Activated CD8-positive, alpha-beta memory T cell treated with anti-CD3 and anti-CD28 coated beads for 48 hours (primary cell): ENCODE results near the gene FOXL1.
"Not testable (repeated sequence)": the region's sequence is repeated elsewhere in the genome, so short reads cannot be mapped to it uniquely, and the experiment has no call there.

Experiments
- DNase-seq, 3 experiments: peaks; one replicate each; pipeline ENCODE4 v3.0.0-alpha.2; 2020; ENCODE audit warnings: low read depth in 2 of 3, low spot score in 2 of 3

Gene FOXL1

DNA sequence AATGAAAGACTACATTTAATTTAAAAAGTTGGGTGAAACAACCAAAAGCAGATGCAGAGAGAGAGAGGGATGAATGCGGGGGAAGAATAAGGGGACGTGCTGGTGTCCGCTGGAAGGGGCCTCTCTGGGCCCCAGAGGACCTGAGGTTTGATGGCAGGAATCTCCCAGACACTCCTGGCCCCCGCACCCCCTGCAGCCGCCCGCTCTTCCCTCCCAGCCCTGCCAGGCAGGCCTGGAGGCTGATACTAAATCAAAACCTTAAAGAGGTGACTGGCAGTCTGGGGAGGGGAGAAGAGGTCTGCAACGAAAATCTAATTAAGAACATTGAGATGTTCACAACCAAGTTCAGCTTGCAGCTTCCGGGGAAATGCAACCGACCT, 2.4 kb downstream of the FOXL1 start:
- no peak for DNase-seq

DNA sequence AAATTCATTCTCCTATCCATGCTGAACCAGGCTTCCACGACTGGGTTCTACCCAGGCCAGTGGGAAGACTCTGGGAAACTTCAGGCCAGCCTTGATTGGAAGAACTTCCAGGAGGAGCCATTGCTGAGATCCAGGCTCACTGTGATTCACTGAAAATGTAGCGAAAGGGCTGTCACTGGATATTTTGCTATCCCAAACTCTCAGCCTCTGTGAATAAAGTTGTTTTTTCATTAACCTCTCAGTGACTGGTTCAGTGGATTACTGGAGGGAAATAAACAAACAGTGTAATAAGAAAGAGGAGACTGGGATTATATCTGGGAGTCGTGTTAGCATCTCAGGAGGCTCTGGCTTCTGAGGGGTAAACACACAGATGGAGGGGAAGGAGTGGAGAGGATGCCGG, 3.1 kb downstream of the FOXL1 start:
- no peak for DNase-seq

DNA sequence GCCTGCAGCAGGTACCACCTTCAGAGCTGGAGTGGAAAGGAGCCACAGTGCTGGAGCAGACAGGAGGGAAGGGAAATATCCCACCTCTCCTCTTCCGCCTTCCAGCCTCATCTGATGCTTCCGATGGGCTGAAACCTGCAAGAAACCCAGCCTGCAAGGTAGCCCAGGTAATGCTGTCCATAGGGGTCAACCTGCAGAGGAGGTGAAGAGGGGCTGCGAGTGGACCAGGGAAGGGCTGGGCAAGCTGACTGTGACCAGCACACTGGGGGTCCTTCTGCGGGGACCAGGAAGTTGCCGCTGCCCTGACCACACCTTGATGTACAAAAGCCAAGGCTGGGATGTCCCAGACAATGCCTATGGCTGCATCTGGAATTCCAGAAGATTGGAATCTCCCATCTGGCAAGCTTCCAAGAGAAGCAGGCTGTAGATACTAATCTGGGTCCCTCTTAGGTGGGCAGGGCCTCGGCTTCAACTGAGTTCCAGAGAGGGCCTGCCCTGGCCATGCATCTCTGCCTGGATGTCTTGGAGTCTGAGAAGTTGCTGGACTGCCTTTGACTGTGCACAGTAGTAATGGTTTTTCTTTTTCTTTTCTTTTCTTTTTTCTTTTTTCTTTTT, 5.8 kb downstream of the FOXL1 start:
- no peak for DNase-seq

DNA sequence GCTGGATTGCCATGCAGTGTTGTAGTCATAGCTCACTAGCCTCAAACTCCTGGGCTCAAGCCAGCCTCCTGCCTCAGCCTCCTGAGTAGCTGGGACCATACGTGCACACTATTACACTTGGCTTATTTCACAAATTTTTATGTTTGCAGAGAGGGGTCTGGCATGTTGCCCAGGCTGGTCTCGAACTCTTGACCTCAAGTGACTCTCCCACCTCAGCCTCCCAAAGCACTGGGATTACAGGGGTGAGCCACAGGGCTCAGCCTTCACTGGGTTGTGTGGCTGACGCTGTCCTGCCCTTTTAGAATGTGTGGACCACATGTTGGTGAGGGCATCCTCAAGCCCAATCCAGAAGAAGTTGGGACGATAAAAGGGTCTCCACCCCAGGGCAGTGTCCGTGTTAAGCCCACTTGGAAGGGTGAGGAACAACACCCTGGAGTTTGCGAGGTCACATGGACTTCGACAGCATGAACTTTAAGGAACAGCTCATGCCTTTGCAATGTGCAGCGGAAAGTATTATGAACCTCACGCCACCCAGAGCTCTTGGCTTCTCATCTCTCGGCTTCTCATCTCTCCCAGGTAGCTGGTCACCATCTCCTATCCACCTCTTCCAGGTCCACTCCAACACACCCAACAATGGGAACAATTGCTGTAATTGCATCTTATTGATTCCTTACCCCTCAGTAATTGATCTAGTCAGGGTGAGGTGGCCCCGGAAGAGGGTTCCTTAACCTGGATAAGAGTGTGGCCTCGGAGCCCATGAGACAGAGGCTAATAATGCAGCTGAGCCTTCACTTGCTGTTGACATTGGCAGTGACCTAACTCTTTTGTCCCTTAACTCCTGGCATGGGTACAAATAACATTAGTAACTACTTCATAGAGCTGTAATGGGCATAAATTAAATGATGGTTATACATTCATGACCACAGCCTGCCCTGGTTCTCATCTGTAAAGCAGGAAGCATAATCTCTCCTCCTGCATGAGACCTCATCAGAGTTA, 6.7 kb downstream of the FOXL1 start:
- DNase-seq = no peak

DNA sequence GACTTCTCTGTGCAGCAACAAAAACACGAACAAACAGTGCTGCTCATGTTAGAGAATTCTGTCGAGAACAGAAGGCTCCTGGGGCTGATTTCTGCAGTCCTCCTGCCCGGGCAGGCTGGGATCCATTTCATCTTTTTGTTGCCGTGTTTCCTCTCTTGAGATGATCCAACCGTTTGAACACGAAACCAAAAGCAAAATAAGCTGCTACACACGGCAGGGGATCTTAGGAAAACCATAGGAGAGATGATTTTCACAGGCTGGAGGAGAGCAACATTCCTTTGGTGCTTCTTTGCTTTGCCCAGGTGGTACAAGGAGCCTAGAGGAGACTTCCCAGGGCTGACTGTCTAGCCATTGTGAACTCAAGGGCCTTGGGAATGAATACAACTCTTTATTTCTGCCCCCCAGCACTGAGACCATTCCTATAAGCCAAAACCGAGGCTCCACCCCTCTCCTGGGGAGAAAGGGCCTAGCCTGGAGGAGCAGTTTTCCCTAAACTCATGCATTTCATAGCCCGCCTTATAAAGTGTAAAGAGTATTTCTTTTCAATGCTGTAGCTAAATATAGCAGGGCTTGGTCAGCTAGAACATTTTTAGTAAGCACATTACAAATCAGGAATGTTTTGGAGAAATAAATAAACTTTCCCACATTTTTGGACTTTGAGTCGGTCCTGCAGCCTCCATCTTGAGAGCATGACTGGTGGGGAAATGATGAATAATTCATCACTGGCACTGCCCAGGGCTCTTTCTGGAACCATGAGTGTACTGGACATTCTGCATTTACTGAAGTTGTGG, 7.7 kb downstream of the FOXL1 start:
- no peak for DNase-seq

DNA sequence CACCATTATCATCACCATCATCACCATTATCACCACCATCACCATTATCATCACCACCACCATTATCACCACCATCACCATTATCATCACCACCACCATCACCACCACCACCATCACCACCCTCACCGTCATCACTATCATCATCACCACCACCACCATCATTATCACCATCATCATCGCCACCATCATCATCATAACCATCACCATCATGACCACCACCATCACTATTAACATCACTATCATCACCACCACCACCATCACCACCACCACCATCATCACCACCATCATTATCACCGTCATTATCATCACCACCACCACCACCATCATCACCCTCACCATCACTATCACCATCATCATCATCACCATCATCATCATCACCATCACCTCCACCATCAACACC, 9.1 kb downstream of the FOXL1 start:
- no peak for DNase-seq

DNA sequence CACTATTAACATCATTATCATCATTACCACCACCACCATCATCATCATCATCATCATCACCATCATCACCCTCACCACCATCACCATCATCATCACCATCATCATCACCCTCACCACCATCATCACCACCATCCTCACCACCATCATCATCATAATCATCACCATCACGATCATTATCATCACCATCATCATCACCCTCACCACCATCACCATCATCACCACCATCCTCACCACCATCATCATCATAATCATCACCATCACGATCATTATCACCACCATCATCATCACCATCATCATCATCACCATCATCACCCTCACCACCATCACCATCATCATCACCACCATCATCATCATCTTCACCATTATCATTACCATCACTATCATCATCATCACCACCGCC, 9.6 kb downstream of the FOXL1 start:
- DNase-seq = not testable (repeated sequence)

DNA sequence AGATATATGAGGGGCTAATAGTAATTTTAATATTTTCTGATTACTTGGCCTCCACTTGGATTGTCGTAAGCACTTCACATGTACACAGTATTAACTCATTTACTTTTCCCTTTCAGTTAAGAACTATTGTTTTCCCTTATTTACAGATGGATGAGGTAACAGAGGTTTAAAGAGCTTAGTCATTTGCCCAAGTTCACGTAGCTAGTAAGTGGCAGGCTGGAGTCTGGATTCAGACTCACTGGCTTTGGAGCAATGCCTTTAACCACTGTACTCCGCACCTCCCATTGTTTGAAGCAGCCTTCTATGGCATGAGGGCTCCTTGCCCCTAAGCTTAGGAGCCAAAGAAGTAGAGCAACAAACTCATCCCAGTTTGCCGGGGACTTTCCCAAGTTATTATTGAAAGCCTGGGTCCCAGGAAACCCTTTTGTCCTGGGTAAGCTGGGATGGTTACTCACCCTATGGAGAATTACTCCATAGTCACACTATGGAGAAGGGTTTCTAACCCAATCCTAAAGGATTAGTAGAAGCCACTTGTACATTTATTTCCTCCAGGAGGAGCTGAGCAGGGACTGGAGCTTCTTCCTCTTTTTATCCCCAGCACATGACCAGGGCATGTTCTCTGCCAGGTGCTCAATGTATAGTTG, 12.3 kb downstream of the FOXL1 start:
- DNase-seq = no peak

DNA sequence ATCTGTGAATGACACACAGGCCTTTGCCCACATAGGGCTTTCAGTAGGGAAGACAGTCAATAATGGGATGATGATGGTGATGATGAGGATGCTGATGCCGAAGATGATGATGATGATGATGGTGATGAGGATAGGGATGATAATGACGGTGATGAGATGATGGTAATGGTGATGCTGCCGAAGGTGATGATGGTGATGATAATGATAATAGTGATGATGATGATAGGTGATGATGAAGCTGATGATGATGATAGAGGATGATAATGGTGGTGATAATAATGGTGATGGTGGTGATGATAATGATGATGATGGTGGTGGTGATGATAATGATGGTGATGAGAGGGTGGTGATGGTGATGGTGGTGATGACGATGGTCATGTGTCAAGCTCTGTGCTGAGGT, 12.9 kb downstream of the FOXL1 start:
- no peak for DNase-seq

DNA sequence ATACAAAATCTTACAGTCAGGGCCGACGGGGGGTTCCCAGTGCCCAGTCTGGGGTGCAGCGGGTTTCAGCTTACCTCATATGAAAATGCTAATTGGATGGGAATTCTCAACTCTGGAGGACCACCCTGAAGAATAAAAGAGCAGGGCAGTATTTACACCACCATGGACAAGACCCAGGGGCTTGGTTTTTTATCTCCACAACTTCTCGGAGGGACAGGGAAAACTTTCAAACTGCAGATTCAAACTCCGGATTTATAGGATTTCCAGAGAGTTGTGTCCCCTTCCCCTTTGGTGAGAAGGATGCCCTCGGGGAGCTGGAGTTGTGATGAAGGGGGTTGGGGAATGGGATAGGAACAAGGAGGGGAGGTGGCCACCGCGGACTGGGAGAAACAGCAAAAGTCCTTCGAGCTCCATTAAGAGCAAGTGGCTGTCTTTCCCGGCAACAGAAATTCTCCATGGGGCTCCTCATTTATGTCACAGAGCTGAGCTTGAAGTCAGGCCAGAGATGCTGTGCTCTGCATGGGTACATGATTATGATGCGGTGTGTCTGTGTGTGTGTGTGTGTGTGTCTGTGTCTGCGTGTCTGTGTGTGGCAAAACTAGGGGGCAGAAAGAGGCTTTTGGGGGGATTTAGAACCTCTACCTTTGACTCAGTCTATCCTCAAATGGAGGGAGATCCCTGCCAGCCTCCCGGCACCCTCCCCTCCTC, 15.7 kb downstream of the FOXL1 start:
- DNase-seq = no peak

DNA sequence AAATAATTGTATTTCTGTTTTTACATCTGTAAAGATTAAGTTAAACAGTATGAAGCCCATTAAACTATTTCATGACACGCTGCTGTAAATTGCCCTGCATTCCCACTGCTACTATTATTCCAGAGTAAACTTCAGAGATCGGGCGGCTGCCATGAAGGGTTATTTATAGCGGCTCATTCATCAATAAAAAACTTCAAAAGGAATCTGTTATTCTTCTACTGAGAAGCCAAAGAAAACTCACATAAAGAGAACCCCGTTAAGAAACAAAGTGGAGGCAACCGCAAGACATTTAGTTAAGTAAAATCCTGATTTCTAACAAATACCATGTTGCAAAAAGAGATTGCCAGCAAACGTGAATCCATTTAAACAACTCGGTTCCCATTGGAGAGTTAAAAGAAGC, 16.4 kb downstream of the FOXL1 start:
- DNase-seq = no peak

DNA sequence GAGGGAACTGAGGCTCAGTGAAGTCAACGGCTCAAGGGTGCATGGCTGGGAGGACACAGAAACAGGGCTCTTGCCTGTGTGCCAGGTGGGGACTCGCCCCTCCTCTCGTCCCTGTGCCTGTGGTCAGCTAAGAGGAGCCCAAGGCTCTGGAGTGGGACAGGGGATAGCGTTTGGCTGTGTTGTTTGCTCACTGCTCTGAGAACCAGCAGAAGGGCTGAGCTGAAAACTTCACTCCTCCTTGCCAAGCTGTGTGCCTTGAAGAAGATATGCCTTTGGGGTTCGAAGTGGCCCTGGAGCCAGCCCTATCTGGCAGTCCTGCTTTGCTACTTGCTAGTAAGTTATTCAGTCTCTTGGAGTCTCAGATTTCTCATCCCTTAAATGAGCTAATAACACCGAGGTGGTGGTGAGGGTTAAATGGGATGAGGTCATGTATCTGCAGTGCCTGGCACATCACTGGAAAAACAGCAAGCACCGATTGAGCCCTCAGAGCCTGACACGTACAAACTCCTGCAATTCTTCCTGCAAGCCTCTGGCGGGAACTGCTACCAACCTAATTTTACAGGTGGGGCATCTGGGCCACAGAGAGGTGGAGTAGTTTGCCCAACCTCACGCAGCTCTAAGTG, 17.7 kb downstream of the FOXL1 start:
- no peak for DNase-seq

DNA sequence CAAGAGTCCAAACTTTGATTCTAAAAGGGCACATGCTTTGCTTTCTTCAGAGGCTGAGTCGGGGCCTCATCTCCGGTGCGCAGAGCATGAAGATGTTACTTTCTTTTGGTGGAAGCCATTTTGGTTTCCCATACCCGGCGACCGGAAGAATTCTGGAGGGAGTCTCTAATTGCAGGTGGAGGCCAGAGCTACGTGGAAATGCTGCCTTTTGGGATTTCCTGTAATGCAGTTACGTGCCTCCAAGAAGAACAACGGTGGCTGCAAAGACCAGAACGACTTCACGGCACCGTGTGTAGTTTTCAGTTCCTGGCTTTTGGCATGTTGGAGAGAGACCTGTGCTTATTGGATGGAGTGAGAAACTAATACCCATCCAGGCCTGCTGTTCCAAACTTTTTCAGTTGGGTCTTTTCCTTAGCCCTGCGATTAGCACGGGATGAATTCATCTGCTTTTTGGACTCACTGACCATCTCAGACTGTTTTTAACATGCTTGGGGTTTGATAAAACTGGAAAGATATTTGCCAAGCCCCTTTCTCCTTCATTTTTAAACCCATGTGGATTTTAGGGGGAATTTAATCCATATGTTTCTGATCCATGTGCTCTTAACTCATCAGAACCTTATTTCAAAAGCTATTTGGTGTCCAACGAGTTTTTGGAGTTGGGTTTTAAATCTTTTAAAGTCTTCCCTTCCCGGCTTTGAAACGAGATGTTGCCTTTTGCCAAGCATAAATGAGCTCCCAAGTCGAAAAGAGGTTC, 19.0 kb downstream of the FOXL1 start:
- DNase-seq = no peak

DNA sequence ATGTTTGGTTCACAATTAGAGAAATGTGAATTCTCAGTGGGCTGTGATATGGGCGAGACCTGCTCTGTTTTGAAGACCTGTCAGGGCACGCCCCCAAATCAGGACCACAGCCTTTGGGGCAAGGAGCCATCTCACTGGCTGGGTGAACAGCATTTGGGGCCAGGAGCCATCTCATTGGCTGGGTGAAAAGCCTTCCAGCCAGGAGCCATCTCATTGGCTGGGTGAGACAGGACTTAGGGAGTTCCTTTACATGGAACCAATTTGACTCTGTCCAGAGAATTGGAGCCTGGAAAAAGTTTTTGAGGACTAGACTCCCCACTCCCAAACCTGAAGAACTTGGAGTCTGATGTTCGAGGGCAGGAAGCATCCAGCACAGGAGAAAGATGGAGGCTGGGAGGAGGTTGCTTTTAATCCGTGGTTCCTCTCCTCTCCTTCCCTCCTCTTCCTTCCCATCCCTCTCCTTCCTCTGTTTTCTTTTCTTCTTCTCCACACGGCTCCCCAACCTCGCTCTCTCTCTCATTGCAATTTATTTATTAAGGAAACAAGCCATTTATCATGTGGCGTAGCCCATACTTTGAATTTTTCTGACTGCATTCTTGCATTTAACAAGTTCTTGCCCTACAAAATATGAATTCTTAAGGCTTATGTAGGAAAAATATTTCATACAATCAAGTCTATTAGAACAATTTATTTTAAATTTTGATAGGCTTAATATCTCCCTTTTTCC, 19.7 kb downstream of the FOXL1 start:
- DNase-seq = no peak

DNA sequence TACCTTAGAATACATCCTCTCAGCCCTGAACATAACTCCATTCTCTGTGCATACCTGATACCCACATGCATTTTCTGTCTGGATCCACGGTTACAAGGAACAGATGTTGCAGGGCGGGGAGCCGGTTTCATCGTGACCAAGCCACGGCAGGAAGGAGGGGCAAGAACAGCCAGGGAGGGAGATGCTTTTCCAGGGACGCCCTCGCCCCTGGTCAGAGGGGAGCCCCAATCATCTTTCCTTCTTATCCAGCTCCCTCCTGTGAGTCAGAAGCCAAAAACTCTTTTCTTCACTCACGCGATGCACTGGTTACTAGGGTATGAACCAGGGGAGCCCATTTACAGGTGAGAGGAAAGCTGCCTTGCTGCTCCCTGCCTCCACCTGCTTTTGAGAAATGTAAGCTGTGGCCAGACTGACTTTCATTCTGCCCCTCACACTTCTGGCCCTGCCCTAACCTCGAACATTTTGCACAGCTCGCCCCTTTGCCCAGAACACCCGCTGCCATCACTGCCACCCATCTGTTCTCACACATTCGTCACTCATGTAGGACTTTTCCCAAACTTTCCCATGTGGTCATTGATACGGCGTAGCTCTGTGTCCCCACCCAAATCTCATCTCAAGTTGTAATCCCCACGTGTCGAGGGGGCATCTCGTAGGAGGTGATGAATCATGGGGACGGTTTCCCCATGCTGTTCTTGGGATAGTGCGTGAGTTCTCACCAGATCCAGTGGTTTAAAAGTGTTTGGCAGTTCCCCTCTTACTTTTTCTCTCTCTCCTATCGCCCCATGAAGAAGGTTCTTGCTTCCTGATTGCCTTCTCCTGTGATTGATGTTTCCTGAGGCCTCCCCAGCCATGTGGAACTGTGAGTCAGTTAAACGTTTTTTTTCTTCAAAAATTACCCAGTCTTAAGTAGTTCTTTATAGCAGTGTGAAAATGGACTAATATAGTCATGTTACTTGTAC, 20.5 kb downstream of the FOXL1 start:
- no peak for DNase-seq

DNA sequence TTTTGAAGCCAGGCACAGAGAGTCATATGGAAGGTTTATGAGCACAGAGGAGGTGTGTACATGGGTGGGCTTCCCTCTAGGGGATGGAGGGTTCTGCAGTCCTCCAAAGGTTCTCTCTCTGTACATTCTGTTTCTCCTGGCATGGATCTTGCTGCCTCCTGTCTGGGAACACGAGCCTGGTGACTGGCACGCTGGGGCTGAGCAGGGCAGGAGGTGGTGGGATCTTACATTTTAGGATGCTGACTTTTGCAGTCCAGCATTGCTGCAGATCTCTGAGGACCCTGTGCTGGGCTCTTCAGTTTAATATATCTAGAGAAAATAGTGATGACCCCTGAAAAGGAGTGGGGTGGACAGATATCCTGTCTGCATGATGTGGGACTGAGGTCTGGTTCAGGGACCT, 23.0 kb downstream of the FOXL1 start:
- no peak for DNase-seq

DNA sequence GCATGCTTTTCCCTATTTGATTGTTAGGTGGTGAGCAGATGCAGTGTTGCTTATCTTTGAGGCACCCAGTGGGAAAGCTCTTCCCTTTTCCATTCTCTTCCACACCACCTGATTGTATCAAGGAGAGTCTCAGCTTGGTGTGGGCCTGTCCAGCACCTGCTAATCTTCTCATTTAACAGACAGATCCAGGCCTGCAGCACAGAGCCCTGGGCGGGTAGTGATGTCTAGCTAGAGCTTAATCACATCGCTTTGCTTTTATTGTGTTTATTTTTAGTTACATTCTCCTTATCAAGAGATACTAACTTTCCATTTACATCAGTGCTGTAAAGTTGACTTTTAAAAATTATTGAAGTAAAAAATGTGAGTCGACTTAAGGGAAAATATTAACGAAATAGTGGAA, 24.2 kb downstream of the FOXL1 start:
- no peak for DNase-seq
